Prostate gland (tissue), 2 donors: Measurements from ENCODE around the gene MIGA1.

Source experiments
- POLR2A ChIP-seq: fragments of 450-650 bp; IDR thresholded peaks from one replicate; pipeline ENCODE4 v1.6.1; 2016; ENCODE audit warnings: antibody characterized with exemption, mild to moderate bottlenecking
- TF ChIP-seq, protein P1 (sequence below), 4 experiments: fragments of 200-600 bp in 2 of 4; fragments of 450-650 bp in 2 of 4; sonication (generic) in 2 of 4; IDR thresholded peaks; 1 replicate in 3 of 4; 2 replicates in 1 of 4; pipeline ENCODE4 v1.5.1; 2016 to 2019; ENCODE audit warnings: antibody characterized with exemption in 4 of 4, mild to moderate bottlenecking in 2 of 4, moderate library complexity in 2 of 4

DNA sequence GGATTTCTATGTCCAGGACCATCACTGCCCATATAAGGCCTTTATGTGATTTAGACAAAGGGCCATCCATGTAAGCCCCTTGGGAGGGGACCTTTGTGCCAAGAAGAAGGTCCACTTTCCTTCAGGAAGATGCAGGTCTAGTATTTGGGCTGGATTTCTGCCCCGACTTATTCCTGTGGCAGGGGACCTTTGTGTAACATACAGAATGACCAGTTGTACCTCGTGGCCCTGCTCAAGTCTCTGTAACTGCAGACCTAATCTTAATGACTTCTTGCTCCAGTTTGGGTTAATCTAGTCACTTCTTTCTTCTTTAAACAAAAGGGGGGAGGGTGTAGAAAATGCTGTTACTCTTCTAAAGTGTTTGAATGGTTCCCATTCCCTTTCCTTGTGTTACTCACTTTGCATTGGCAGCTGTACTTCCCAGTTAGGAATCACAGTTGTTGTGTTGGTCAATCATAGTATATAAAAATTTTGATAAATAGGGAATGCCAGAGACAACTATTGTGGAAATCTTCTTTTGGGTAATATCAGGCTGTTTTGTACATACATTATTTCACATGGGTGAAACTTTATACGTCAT, 54.2 kb downstream of the MIGA1 start:
- no peak for TF ChIP-seq POLR2A
- TF ChIP-seq, protein P1, sequence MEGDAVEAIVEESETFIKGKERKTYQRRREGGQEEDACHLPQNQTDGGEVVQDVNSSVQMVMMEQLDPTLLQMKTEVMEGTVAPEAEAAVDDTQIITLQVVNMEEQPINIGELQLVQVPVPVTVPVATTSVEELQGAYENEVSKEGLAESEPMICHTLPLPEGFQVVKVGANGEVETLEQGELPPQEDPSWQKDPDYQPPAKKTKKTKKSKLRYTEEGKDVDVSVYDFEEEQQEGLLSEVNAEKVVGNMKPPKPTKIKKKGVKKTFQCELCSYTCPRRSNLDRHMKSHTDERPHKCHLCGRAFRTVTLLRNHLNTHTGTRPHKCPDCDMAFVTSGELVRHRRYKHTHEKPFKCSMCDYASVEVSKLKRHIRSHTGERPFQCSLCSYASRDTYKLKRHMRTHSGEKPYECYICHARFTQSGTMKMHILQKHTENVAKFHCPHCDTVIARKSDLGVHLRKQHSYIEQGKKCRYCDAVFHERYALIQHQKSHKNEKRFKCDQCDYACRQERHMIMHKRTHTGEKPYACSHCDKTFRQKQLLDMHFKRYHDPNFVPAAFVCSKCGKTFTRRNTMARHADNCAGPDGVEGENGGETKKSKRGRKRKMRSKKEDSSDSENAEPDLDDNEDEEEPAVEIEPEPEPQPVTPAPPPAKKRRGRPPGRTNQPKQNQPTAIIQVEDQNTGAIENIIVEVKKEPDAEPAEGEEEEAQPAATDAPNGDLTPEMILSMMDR (IDR thresholded peaks at IDR 0.05) = no peak
